Keratinocyte (primary cell): ENCODE data around the gene BTK.

Experiments used
- CTCF ChIP-seq, 3 experiments: IDR thresholded peaks in 1 of 3; conservative IDR thresholded peaks in 1 of 3; optimal IDR thresholded peaks in 1 of 3; 2 replicates in 2 of 3; 3 replicates in 1 of 3; pipeline versions ENCODE3 to v1.5.1; 2011; ENCODE audit warnings: low read length in 3 of 3, mild to moderate bottlenecking in 3 of 3, moderate library complexity in 2 of 3, control low read depth in 1 of 3, inconsistent platforms in 1 of 3; ENCODE audit not compliant: insufficient read depth in 2 of 3; ENCODE audit errors: extremely low read depth in 1 of 3
- EZH2 ChIP-seq: IDR thresholded peaks from one replicate; pipeline ENCODE4 v1.6.1; 2012; ENCODE audit warnings: inconsistent platforms, mild to moderate bottlenecking, low read length, moderate library complexity

- TF ChIP-seq CTCF (optimal IDR thresholded peaks at IDR 0.05 in 1 of 3, IDR thresholded peaks at IDR 0.05 in 1 of 3, conservative IDR thresholded peaks at IDR 0.05 in 1 of 3; ENCODE audit: extremely low read depth in 1 of 3, insufficient read depth in 2 of 3, low read length in 3 of 3) = no peak
- no peak for TF ChIP-seq EZH2
Measured at GRCh38 chrX:101408532-101408841, 22.5 kb upstream of the BTK start.
